Mesodermal cell (in vitro differentiated cells): ENCODE data around the gene MPZL1.
A peak's percentile ranks its signal among the peaks of the same experiment; 100 is the strongest.

Experiments used
- H3K27ac ChIP-seq: 2 replicates; pipeline ENCODE4 v1.7.0; 2013; ENCODE audit warnings: mild to moderate bottlenecking, low read depth, low read length, moderate library complexity; ENCODE audit not compliant: severe bottlenecking
- H3K36me3 ChIP-seq: 2 replicates; pipeline ENCODE4 v1.7.1; 2013; ENCODE audit warnings: mild to moderate bottlenecking, low read length, moderate library complexity; ENCODE audit not compliant: control insufficient read depth, insufficient read depth
- H3K4me1 ChIP-seq: one replicate; pipeline ENCODE4 v1.7.1; 2013; ENCODE audit warnings: mild to moderate bottlenecking, low read length; ENCODE audit not compliant: insufficient read depth, control insufficient read depth, poor library complexity, severe bottlenecking
- H3K4me3 ChIP-seq: 2 replicates; pipeline ENCODE4 v1.7.0; 2013; ENCODE audit warnings: low read length, control low read depth, mild to moderate bottlenecking; ENCODE audit not compliant: insufficient read depth, poor library complexity, severe bottlenecking; ENCODE audit errors: extremely low read depth
- H3K9me3 ChIP-seq: 2 replicates; pipeline ENCODE4 v1.7.1; 2013; ENCODE audit warnings: mild to moderate bottlenecking, low read length, moderate library complexity; ENCODE audit not compliant: control insufficient read depth
- WGBS, 2 experiments: methylation state at CpG; one replicate each; pipeline ENCODE4 v1.1.5; 2013; ENCODE audit warnings: missing lambda C conversion rate in 2 of 2; ENCODE audit not compliant: insufficient coverage in 2 of 2; 5-methylcytosine and 5-hydroxymethylcytosine counted together

The MPZL1 gene

GRCh38 chr1:167750641-167751040 is 28.9 kb downstream of the MPZL1 start:
- WGBS, 2 experiments: 100% methylated on average over 1 of the region's 2 CpGs; no CpG with 5 or more reads in 1 of the 2 experiments
- Histone ChIP-seq H3K36me3 (peaks cover 9% of the 10 kb centered on the region), H3K27ac (no peak overlapping the region), H3K9me3 (no peaks in the 10 kb centered on the region), H3K4me1 (peaks cover 21% of the 10 kb centered on the region), H3K4me3 (no peak overlapping the region)

- Histone ChIP-seq H3K27ac (no peak overlapping the region), H3K9me3 (no peaks in the 10 kb centered on the region), H3K4me3 (no peak overlapping the region), H3K36me3 (peaks cover 8% of the 10 kb centered on the region), H3K4me1 (peaks cover 25% of the 10 kb centered on the region)
- 95 to 100% methylated on average over 1 of the region's 1 CpG for WGBS, 2 experiments
Observed at GRCh38 chr1:167751676-167752075, 29.9 kb downstream of the MPZL1 start.

GRCh38 chr1:167752219-167752985 is 30.6 kb downstream of the MPZL1 start:
- Histone ChIP-seq H3K4me3 (no peak overlapping the region), H3K36me3 (peaks cover 4% of the 10 kb centered on the region), H3K4me1 (peaks cover 28% of the 10 kb centered on the region), H3K9me3 (no peaks in the 10 kb centered on the region), H3K27ac (no peak overlapping the region)

- no peak overlapping the region for H3K4me3 ChIP-seq
- WGBS, 2 experiments: 91 to 94% methylated on average over 3 of the region's 3 CpGs
- peak overlapping the region; percentile 61 for H3K27ac ChIP-seq
- peaks cover 24% of the 10 kb centered on the region for H3K4me1 ChIP-seq
- H3K36me3 ChIP-seq: peaks cover 11% of the 10 kb centered on the region
- no peaks in the 10 kb centered on the region for H3K9me3 ChIP-seq
Observed at GRCh38 chr1:167755654-167756053, 33.9 kb downstream of the MPZL1 start.

- H3K9me3 ChIP-seq: no peaks in the 10 kb centered on the region
- H3K4me1 ChIP-seq: peaks cover 28% of the 10 kb centered on the region
- H3K27ac ChIP-seq: peak overlapping the region; percentile 64
- 80 to 90% methylated on average over 5 of the region's 7 CpGs for WGBS, 2 experiments
- H3K36me3 ChIP-seq: peaks cover 11% of the 10 kb centered on the region
- H3K4me3 ChIP-seq: no peak overlapping the region
Observed at GRCh38 chr1:167756730-167757405, 35.1 kb downstream of the MPZL1 start.

GRCh38 chr1:167757433-167758309 is 35.9 kb downstream of the MPZL1 start:
- Histone ChIP-seq H3K36me3 (peaks cover 11% of the 10 kb centered on the region), H3K4me1 (peaks cover 22% of the 10 kb centered on the region), H3K27ac (no peak overlapping the region), H3K9me3 (no peaks in the 10 kb centered on the region), H3K4me3 (no peak overlapping the region)
- WGBS, 2 experiments: 100% methylated on average over 1 of the region's 4 CpGs

GRCh38 chr1:167761400-167761799 is 39.6 kb downstream of the MPZL1 start:
- 47 to 100% methylated on average over 1 to 2 of the region's 2 CpGs for WGBS, 2 experiments
- H3K9me3 ChIP-seq: no peaks in the 10 kb centered on the region
- no peak overlapping the region for H3K4me3 ChIP-seq
- H3K27ac ChIP-seq: no peak overlapping the region
- H3K4me1 ChIP-seq: peaks cover 14% of the 10 kb centered on the region
- peaks cover 24% of the 10 kb centered on the region for H3K36me3 ChIP-seq

- WGBS, 2 experiments: 94 to 100% methylated on average over 7 of the region's 8 CpGs
- no peak overlapping the region for H3K4me3 ChIP-seq
- no peaks in the 10 kb centered on the region for H3K9me3 ChIP-seq
- H3K27ac ChIP-seq: no peak overlapping the region
- peaks cover 8% of the 10 kb centered on the region for H3K4me1 ChIP-seq
- H3K36me3 ChIP-seq: peaks cover 32% of the 10 kb centered on the region
Observed at GRCh38 chr1:167762061-167762746, 40.4 kb downstream of the MPZL1 start.

- Histone ChIP-seq H3K9me3 (no peaks in the 10 kb centered on the region), H3K36me3 (peaks cover 46% of the 10 kb centered on the region), H3K4me1 (peaks cover 8% of the 10 kb centered on the region), H3K27ac (no peak overlapping the region), H3K4me3 (no peak overlapping the region)
- WGBS, 2 experiments: 60 to 90% methylated on average over 1 to 3 of the region's 5 CpGs
Observed at GRCh38 chr1:167763525-167764220, 41.9 kb downstream of the MPZL1 start.
